ENCODE data around the gene RER1.

RER1 gene

GRCh38 chr1:2383576-2383975 lies 8.1 kb upstream of the RER1 start:
- Histone ChIP-seq H3K9me3 (no peaks in the 10 kb centered on the region), H3K27ac (no peak overlapping the region), H3K27me3 (no peaks in the 10 kb centered on the region), H3K36me3 (peaks cover 0 to 20% (median 0%) of the 10 kb centered on the region in 3 donors), H3K4me3 (no peak overlapping the region), H3K4me1 (peaks cover 0 to 16% (median 12%) of the 10 kb centered on the region in 4 donors)
- no peak for DNase-seq
- intact Hi-C loops (cut with DNase I; ENCODE audit: low total_unique reads) = loop anchor here (10.0 kb wide), 1 partner anchor 69 kb away; no protein-coding TSS in a partner anchor
- TF ChIP-seq CTCF (IDR thresholded peaks at IDR 0.05) = no peak

- Histone ChIP-seq H3K4me1 (peaks cover 0 to 16% (median 12%) of the 10 kb centered on the region in 4 donors), H3K4me3 (no peak overlapping the region), H3K9me3 (no peaks in the 10 kb centered on the region), H3K27ac (no peak overlapping the region), H3K36me3 (peaks cover 0 to 20% (median 0%) of the 10 kb centered on the region in 3 donors), H3K27me3 (no peaks in the 10 kb centered on the region)
- intact Hi-C loops (cut with DNase I; ENCODE audit: low total_unique reads) = loop anchor here (10.0 kb wide), 1 partner anchor 69 kb away; no protein-coding TSS in a partner anchor
- DNase-seq = peak; percentile 6 to 43
- no peak for TF ChIP-seq CTCF (IDR thresholded peaks at IDR 0.05)
Measured at GRCh38 chr1:2384130-2384860, 7.3 kb upstream of the RER1 start.

DNA sequence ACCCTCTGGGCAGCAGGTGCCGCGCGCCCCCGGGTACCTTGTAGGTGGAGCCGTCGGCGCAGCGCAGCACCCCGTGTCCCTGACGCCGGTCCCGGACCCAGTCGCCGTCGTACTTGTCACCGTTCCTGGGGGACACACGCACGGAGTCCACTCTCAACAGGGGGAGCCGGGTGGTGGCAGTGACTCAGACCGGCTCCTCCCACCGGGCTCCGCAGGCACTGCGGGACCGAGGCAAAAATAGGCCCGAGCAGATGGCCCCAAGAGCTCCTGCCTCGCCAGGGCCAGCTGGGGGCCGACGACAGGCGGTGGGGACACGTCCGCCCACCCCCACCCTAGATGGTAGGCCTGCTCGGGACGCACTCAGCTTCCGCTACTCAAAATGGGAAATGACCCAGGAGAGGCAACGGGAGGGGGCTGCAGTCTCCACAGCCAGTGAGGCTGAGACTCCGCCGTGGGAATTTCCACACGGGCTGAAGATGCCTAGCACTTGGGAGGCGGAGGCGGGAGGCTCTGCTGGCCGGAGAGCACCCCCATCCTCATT lies 6.6 kb upstream of the RER1 start:
- intact Hi-C loops (cut with DNase I; ENCODE audit: low total_unique reads) = loop anchor here (10.0 kb wide), 1 partner anchor 70 kb away; no protein-coding TSS in a partner anchor
- Histone ChIP-seq H3K9me3 (no peaks in the 10 kb centered on the region), H3K4me3 (no peak overlapping the region), H3K27ac (no peak overlapping the region), H3K36me3 (peaks cover 0 to 20% (median 0%) of the 10 kb centered on the region in 3 donors), H3K4me1 (peaks cover 0 to 18% (median 12%) of the 10 kb centered on the region in 4 donors), H3K27me3 (no peaks in the 10 kb centered on the region)
- TF ChIP-seq CTCF (IDR thresholded peaks at IDR 0.05) = no peak
- peak; percentile 14 to 63 for DNase-seq

DNA sequence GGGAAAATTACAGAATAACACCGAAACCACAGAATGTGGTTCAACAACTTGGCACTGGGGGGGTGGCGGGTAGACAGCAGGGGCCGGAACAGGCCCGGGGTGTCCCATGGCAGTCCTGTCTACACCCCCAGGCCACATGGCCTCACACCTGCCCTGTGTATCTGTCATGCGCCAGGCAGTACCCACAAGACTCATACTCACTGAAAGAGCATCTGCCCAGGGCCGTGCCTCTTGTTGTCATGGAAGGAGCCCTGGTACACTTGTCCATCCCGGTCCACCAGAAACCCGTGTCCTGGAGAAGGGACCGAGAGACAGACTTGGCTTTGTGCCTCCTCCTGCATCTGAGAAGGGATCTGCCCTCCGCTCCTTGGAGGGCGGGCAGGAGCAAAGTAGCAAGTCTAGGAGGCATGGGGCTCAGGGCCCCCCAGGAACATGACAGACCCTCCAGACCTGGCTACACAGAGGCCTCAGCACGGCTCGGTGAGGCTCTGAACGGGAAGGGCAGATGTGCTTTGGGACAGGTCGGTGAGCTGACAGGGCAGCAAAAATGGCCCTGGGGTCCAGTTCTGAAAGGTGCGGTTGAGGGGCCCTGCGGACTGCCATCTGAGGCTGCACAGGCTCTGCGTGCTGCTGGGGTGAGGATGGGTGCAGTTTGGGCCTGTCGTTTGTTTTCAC lies 5.9 kb upstream of the RER1 start:
- intact Hi-C loops (cut with DNase I; ENCODE audit: low total_unique reads) = loop anchor here (10.0 kb wide), 1 partner anchor 71 kb away; no protein-coding TSS in a partner anchor
- Histone ChIP-seq H3K27ac (no peak overlapping the region), H3K4me1 (peaks cover 0 to 25% (median 16%) of the 10 kb centered on the region in 4 donors), H3K27me3 (no peaks in the 10 kb centered on the region), H3K9me3 (no peaks in the 10 kb centered on the region), H3K36me3 (peaks cover 0 to 20% (median 0%) of the 10 kb centered on the region in 3 donors), H3K4me3 (no peak overlapping the region)
- TF ChIP-seq CTCF (IDR thresholded peaks at IDR 0.05) = no peak
- peak; percentile 13 to 51 for DNase-seq

DNA sequence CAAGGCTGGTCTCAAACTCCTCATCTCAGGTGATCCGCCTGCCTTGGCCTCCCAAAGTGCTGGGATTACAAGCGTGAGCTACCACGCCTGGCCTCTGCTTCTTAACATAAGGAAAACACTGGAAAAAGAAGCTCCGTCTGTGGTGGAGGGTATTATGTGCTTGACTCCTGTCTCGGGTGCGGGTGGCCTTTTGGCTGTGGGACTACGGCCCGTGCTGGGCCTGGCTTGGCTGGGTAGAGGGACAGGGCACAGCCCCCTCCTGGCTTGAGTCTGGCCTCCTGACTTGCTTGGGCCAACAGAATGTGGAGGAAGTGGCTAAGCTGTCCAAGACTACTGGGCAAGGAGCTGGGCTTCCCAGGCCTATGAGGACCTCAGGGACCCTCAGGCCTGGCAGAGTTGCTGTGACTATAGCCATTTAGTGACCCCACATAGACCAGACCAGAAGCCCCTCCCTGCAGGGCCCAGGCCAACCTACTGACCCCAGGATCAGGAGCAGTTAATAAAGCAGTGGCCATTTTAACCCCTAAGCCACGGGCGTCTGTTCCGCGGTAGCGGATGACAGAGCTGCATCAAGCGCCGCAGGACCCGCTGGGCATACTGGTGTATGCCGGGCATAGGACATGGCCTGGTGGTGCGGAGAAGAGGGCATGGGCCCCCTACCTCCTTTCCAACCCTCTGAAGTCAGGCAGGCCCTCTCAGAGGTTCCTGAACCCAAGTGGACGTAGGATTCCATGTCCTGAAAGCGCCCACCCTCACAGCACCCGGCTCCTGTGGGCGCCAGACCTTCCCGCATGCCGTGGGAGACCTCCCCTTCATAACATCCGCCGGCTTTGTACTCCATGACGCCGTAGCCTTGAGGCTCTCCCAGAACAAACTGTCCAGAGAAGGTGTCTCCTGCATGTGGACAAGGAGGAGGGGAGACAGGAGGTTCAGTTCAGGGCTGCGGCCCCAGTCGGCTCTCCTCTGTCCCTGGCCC lies 4.7 kb upstream of the RER1 start:
- TF ChIP-seq CTCF (IDR thresholded peaks at IDR 0.05) = no peak
- no peak for DNase-seq
- H3K9me3 ChIP-seq = no peaks in the 10 kb centered on the region
- no peak overlapping the region for H3K27ac ChIP-seq
- no peak overlapping the region for H3K4me3 ChIP-seq
- peaks cover 0 to 18% (median 11%) of the 10 kb centered on the region in 4 donors for H3K4me1 ChIP-seq
- H3K27me3 ChIP-seq = no peaks in the 10 kb centered on the region
- intact Hi-C loops (cut with DNase I; ENCODE audit: low total_unique reads) = loop anchor here (10.0 kb wide), 1 partner anchor 72 kb away; no protein-coding TSS in a partner anchor
- H3K36me3 ChIP-seq = peaks cover 0 to 20% (median 0%) of the 10 kb centered on the region in 3 donors
